Measurements from ENCODE around the gene SIN3B. TPM values are rescaled to one million over a fixed set of nuclear protein-coding genes. Genes with fewer than 3 reads are reported as not detected.

The SIN3B gene
- total RNA-seq, 1 donor from 2014 or later, result 84.8 TPM

DNA sequence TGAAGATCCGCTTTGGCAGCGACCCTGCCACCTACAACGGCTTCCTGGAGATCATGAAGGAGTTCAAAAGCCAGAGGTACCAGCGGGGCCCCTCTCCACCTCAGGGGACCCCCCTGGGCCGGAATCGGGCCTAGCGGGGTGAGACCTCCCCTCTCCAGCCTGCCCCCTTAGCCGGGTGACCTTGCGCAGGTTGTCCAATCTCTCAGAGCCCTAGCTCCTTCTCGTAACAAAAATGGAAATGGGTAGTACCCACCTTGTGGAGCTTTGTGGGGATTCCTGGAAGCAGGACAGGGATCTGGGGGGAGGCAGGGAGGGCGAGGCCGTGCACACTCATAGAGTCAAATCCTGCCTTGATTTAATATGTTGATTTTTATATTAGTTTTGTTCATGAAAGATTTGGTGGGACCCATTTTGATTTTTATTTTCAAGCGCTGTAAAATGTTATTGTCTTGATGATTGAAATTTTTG is 658 bp downstream of the SIN3B start:
- Mint-ChIP-seq H3K4me1 (ENCODE audit: unreplicated experiment) (peaks cover 38% of the 10 kb centered on the region), H3K27ac (ENCODE audit: unreplicated experiment) (no peak overlapping the region), H3K4me3 (ENCODE audit: unreplicated experiment) (peak overlapping the region; percentile 93), H3K9me3 (ENCODE audit: unreplicated experiment) (no peaks in the 10 kb centered on the region), H3K27me3 (ENCODE audit: unreplicated experiment) (peaks cover 6% of the 10 kb centered on the region), H3K36me3 (ENCODE audit: low read depth, unreplicated experiment) (peaks cover 16% of the 10 kb centered on the region)
- TF ChIP-seq, protein P1, sequence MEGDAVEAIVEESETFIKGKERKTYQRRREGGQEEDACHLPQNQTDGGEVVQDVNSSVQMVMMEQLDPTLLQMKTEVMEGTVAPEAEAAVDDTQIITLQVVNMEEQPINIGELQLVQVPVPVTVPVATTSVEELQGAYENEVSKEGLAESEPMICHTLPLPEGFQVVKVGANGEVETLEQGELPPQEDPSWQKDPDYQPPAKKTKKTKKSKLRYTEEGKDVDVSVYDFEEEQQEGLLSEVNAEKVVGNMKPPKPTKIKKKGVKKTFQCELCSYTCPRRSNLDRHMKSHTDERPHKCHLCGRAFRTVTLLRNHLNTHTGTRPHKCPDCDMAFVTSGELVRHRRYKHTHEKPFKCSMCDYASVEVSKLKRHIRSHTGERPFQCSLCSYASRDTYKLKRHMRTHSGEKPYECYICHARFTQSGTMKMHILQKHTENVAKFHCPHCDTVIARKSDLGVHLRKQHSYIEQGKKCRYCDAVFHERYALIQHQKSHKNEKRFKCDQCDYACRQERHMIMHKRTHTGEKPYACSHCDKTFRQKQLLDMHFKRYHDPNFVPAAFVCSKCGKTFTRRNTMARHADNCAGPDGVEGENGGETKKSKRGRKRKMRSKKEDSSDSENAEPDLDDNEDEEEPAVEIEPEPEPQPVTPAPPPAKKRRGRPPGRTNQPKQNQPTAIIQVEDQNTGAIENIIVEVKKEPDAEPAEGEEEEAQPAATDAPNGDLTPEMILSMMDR (IDR thresholded peaks at IDR 0.05; ENCODE audit: unreplicated experiment), result no peak
- no peak for DNase-seq (ENCODE audit: low spot score)

DNA sequence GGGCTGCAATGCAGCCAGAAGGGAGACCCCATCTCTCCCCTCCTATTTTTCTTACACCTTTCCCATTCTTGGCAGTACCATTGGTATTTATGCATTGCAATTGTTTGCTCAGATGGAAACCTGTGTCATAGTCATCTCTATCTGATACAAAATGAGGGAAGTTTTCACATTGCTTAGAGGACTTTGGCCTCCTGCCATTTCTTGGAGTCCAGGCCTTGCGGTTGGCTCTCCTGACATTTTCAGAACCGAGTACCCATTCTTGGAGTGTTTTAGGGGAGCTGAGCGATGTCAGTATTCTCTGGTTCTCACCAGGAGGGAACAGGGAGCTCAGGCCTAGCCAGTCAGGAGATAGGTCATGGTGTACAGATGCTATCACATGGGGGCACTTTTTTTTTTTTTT is 1.5 kb downstream of the SIN3B start:
- H3K9me3 Mint-ChIP-seq (ENCODE audit: unreplicated experiment), result no peaks in the 10 kb centered on the region
- H3K36me3 Mint-ChIP-seq (ENCODE audit: low read depth, unreplicated experiment), result peaks cover 16% of the 10 kb centered on the region

DNA sequence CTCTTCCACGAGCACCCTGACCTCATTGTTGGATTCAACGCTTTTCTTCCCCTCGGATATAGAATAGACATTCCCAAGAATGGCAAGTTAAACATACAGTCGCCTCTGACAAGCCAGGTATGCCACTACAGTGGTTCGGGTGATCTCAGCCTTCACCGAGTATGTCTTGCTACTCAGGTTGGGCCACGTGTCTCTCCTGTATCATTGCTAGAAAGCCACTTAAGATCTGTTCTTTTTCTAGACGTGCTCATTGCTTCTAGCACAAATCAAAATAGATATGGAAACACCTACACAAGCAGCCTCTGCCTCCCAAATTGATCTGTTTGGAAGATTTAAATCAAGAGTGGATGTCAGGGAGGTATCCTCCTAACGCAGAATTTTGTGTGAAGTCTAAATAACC is 2.3 kb downstream of the SIN3B start:
- H3K27ac Mint-ChIP-seq (ENCODE audit: unreplicated experiment), result no peak overlapping the region
- H3K4me3 Mint-ChIP-seq (ENCODE audit: unreplicated experiment), result peak overlapping the region; percentile 26
- peaks cover 6% of the 10 kb centered on the region for H3K27me3 Mint-ChIP-seq (ENCODE audit: unreplicated experiment)
- TF ChIP-seq, protein P1 (IDR thresholded peaks at IDR 0.05; ENCODE audit: unreplicated experiment), result no peak
- DNase-seq (ENCODE audit: low spot score), result no peak
- H3K36me3 Mint-ChIP-seq (ENCODE audit: low read depth, unreplicated experiment), result peaks cover 25% of the 10 kb centered on the region
- no peaks in the 10 kb centered on the region for H3K9me3 Mint-ChIP-seq (ENCODE audit: unreplicated experiment)
- H3K4me1 Mint-ChIP-seq (ENCODE audit: unreplicated experiment), result peaks cover 27% of the 10 kb centered on the region

More for the DNA sequence above, 1.5 kb downstream of the SIN3B start:
- Mint-ChIP-seq H3K27ac (ENCODE audit: unreplicated experiment) (no peak overlapping the region), H3K27me3 (ENCODE audit: unreplicated experiment) (peaks cover 6% of the 10 kb centered on the region), H3K4me3 (ENCODE audit: unreplicated experiment) (peak overlapping the region; percentile 77), H3K4me1 (ENCODE audit: unreplicated experiment) (peaks cover 32% of the 10 kb centered on the region)
- TF ChIP-seq, protein P1 (IDR thresholded peaks at IDR 0.05; ENCODE audit: unreplicated experiment), result no peak
- no peak for DNase-seq (ENCODE audit: low spot score)

DNA sequence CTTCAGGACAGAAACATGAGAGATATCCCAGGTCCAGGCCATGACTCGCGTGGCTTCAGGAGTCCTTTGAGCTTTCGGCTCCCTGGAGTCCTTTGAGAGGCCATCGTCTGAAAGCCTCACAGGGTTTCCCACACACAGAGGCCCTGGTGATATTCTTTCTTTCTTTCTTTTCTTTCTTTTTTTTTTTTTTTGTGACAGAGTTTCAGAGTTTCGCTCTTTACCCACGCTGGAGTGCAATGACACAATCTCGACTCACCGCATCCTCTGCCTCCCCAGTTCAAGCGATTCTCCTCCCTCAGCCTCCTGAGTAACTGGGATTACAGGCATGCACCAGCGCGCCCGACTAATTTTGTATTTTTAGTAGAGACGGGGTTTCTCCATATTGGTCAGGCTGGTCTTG is 5.5 kb downstream of the SIN3B start:
- H3K27me3 Mint-ChIP-seq (ENCODE audit: unreplicated experiment), result peaks cover 4% of the 10 kb centered on the region
- H3K36me3 Mint-ChIP-seq (ENCODE audit: low read depth, unreplicated experiment), result peaks cover 46% of the 10 kb centered on the region
- TF ChIP-seq, protein P1 (IDR thresholded peaks at IDR 0.05; ENCODE audit: unreplicated experiment), result no peak
- no peak overlapping the region for H3K4me3 Mint-ChIP-seq (ENCODE audit: unreplicated experiment)
- no peak overlapping the region for H3K27ac Mint-ChIP-seq (ENCODE audit: unreplicated experiment)
- H3K9me3 Mint-ChIP-seq (ENCODE audit: unreplicated experiment), result no peaks in the 10 kb centered on the region
- H3K4me1 Mint-ChIP-seq (ENCODE audit: unreplicated experiment), result peaks cover 16% of the 10 kb centered on the region
- DNase-seq (ENCODE audit: low spot score), result no peak

DNA sequence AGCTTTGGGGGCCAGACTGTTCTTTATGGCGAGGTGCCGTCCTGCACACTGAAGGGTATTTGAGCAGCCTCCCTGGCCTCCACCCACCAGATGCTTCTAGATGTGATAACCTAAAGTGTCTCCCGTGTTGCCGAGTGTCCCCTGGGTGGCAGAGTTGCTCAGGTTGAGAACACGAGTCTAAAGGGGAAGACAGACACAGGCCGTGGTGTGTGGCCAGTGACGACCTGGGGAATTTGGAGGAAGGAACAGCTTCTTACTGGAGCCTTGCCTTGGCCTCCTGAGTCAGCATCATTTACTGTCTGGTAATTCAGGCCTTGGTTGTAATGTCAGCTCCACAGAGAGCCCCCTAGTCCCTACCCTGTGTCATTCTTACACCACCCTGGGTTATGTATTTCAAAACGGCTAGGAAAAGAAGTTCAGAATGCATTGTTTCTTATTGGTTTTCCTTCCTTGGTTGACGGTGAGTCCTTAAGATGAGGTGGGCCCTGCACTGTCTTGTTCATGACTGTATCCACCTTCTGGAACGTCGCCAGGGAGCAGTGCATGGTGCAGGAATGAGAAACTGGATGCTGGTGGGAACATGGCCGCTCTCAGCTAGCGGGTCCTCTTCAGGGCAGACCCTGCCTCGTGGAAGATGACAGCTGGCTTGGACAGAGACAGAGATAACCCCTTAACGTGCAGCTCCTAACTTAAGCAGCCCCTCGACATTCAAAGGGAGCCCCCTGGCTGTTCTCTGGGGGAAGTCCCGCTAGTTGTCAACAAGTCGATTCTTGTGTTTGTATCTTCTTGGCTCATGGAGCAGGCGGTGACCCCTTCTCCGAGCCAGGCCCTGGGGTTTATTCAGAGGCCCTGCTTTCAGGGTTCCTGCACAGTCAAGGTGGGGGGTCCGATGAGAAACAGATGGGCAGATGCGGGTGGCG is 7.2 kb downstream of the SIN3B start:
- H3K4me3 Mint-ChIP-seq (ENCODE audit: unreplicated experiment), result no peak overlapping the region
- TF ChIP-seq, protein P1 (IDR thresholded peaks at IDR 0.05; ENCODE audit: unreplicated experiment), result no peak
- no peaks in the 10 kb centered on the region for H3K9me3 Mint-ChIP-seq (ENCODE audit: unreplicated experiment)
- H3K27me3 Mint-ChIP-seq (ENCODE audit: unreplicated experiment), result no peaks in the 10 kb centered on the region
- H3K36me3 Mint-ChIP-seq (ENCODE audit: low read depth, unreplicated experiment), result peaks cover 44% of the 10 kb centered on the region
- peaks cover 5% of the 10 kb centered on the region for H3K4me1 Mint-ChIP-seq (ENCODE audit: unreplicated experiment)
- DNase-seq (ENCODE audit: low spot score), result no peak
- H3K27ac Mint-ChIP-seq (ENCODE audit: unreplicated experiment), result no peak overlapping the region

All from endothelial cell (in vitro differentiated cells).